GM23248 (cell line): Measurements from ENCODE around the gene C2orf68. TPM values are rescaled to one million over a fixed set of nuclear protein-coding genes. Genes with fewer than 3 reads are reported as not detected.

Source experiments
- DNase-seq: peaks from one replicate; pipeline ENCODE4 v3.0.0-alpha.2; 2015
- H2AFZ ChIP-seq: fragments of 200-600 bp; sonication (generic); 2 replicates; pipeline ENCODE4 v1.6.1; 2016; ENCODE audit warnings: antibody characterized with exemption
- H3F3A ChIP-seq: fragments of 200-600 bp; sonication (generic); 2 replicates; pipeline ENCODE4 v1.6.1; 2016; ENCODE audit warnings: mild to moderate bottlenecking, antibody characterized with exemption, mixed run types; ENCODE audit not compliant: insufficient read depth
- H3K27ac ChIP-seq: fragments of 200-600 bp; sonication (generic); 2 replicates; pipeline ENCODE4 v1.5.1; 2016; ENCODE audit warnings: mild to moderate bottlenecking
- H3K27me3 ChIP-seq: fragments of 200-600 bp; sonication (generic); replicated peaks from 2 replicates; pipeline ENCODE4 v1.6.1; 2016; ENCODE audit warnings: mild to moderate bottlenecking; ENCODE audit not compliant: insufficient read depth
- H3K36me3 ChIP-seq: fragments of 200-600 bp; sonication (generic); 2 replicates; pipeline ENCODE4 v1.6.1; 2016; ENCODE audit warnings: low read depth, mild to moderate bottlenecking
- H3K4me1 ChIP-seq: fragments of 200-600 bp; sonication (generic); 2 replicates; pipeline ENCODE4 v1.6.1; 2016; ENCODE audit warnings: mild to moderate bottlenecking; ENCODE audit not compliant: insufficient read depth
- H3K4me2 ChIP-seq: fragments of 200-600 bp; sonication (generic); one replicate; pipeline ENCODE4 v1.6.1; 2016; ENCODE audit warnings: mild to moderate bottlenecking; ENCODE audit not compliant: unreplicated experiment
- H3K4me3 ChIP-seq: fragments of 200-600 bp; sonication (generic); 2 replicates; pipeline ENCODE4 v1.5.1; 2016; ENCODE audit warnings: mild to moderate bottlenecking
- H3K79me2 ChIP-seq: fragments of 200-600 bp; sonication (generic); 2 replicates; pipeline ENCODE4 v1.6.1; 2016; ENCODE audit warnings: mild to moderate bottlenecking; ENCODE audit not compliant: insufficient read depth
- H3K9ac ChIP-seq: fragments of 200-600 bp; sonication (generic); 2 replicates; pipeline ENCODE4 v1.6.1; 2016; ENCODE audit warnings: mild to moderate bottlenecking
- H3K9me2 ChIP-seq: fragments of 200-600 bp; sonication (generic); 2 replicates; pipeline ENCODE4 v1.6.1; 2016; ENCODE audit warnings: mixed run types, mild to moderate bottlenecking, moderate library complexity; ENCODE audit not compliant: insufficient read depth
- H3K9me3 ChIP-seq: fragments of 200-600 bp; sonication (generic); one replicate; pipeline ENCODE4 v1.6.1; 2017; ENCODE audit warnings: low read depth
- H4K20me1 ChIP-seq: fragments of 200-600 bp; sonication (generic); 2 replicates; pipeline ENCODE4 v1.6.0; 2016; ENCODE audit not compliant: insufficient read depth
- EZH2 ChIP-seq: fragments of 200-600 bp; sonication (generic); IDR thresholded peaks from 2 replicates; pipeline ENCODE4 v1.6.1; 2018; ENCODE audit warnings: antibody characterized with exemption, mild to moderate bottlenecking; ENCODE audit not compliant: insufficient read depth, poor library complexity, severe bottlenecking
- EZH2phosphoT487 ChIP-seq: fragments of 200-600 bp; sonication (generic); IDR thresholded peaks from 2 replicates; pipeline ENCODE4 v1.6.1; 2018; ENCODE audit warnings: antibody characterized with exemption, moderate library complexity, mild to moderate bottlenecking, low read depth; ENCODE audit not compliant: insufficient read depth
- WGBS, 2 experiments: methylation state at CpG; one replicate each; pipeline ENCODE4 v1.1.6; 2015 to 2017; ENCODE audit warnings: low lambda C conversion rate in 2 of 2, low coverage in 1 of 2; ENCODE audit errors: missing lambda C conversion rate in 2 of 2; 5-methylcytosine and 5-hydroxymethylcytosine counted together
- in situ Hi-C: fragments of 300-500 bp; cut with MboI; formaldehyde crosslinking; loops from 2 replicates; pipeline ENCODE4 v1.15.0; 2020
- polyA plus RNA-seq: library from polyadenylated mRNA; unstranded; fragments of >200 nt; fragmentation: Nextera tagmentation; extraction: Ambion mirVana; gene quantifications from 2 replicates; pipeline ENCODE4 v1.2.1, GENCODE V29; 2016
- total RNA-seq: library from RNA; depleted of rRNA; stranded (reverse); fragments of >200 nt; shearing (Covaris generic); gene quantifications from 2 replicates; pipeline ENCODE4 v1.2.3, GENCODE V29; 2014

The C2orf68 gene
- total and polyA plus RNA-seq, 2 experiments from 2014 or later, result 9.8 to 30.4 TPM

- Histone ChIP-seq H3K4me1 (peaks cover 32% of the 10 kb centered on the region), H3K9me3 (no peaks in the 10 kb centered on the region), H3K27ac (peak within 1 kb of the TSS; percentile 64), H3F3A (peaks cover 39% of the 10 kb centered on the region), H3K4me2 (peak within 1 kb of the TSS; percentile 79), H3K9me2 (no peaks in the 10 kb centered on the region), H3K79me2 (peaks cover 45% of the 10 kb centered on the region), H2AFZ (peak within 1 kb of the TSS; percentile 77), H3K27me3 (no peaks in the 10 kb centered on the region), H3K9ac (peak within 1 kb of the TSS; percentile 83), H3K36me3 (peaks cover 4% of the 10 kb centered on the region; the same call in 1 of the 2 replicates), H4K20me1 (no peaks in the 10 kb centered on the region), H3K4me3 (peak within 1 kb of the TSS; percentile 79)
- DNase-seq, result peak; percentile 96
- 1 to 2% methylated on average over 50 to 56 of the region's 73 CpGs for WGBS, 2 experiments
- no peak for TF ChIP-seq EZH2phosphoT487
- TF ChIP-seq EZH2, result no peak
- in situ Hi-C loops, result no loop called here
Measured at GRCh38 chr2:85602476-85603234, 9.2 kb downstream of the C2orf68 start, which contains the start of gene TMEM150A. TMEM150A (minus strand) TSS chr2:85602698; CDS start chr2:85601948, 750 bp downstream.

- H3K9me3 ChIP-seq, result no peaks in the 10 kb centered on the region
- H3K27ac ChIP-seq, result peak overlapping the region; percentile 64
- no peaks in the 10 kb centered on the region for H3K27me3 ChIP-seq
- 1 to 3% methylated on average over 19 to 36 of the region's 36 CpGs for WGBS, 2 experiments
- DNase-seq, result peak; percentile 79
- peak overlapping the region; percentile 79 for H3K4me3 ChIP-seq
- no peaks in the 10 kb centered on the region for H3K9me2 ChIP-seq
- peak overlapping the region; percentile 83 for H3K9ac ChIP-seq
- peak overlapping the region; percentile 77 for H2AFZ ChIP-seq
- no peak for TF ChIP-seq EZH2phosphoT487
- TF ChIP-seq EZH2, result no peak
- H3K4me1 ChIP-seq, result peaks cover 35% of the 10 kb centered on the region
- H3K36me3 ChIP-seq, result peaks cover 8% of the 10 kb centered on the region; the same call in 1 of the 2 replicates
- peaks cover 47% of the 10 kb centered on the region for H3K79me2 ChIP-seq
- H3F3A ChIP-seq, result peaks cover 31% of the 10 kb centered on the region
- in situ Hi-C loops, result no loop called here
- H4K20me1 ChIP-seq, result no peaks in the 10 kb centered on the region
- H3K4me2 ChIP-seq, result peak overlapping the region; percentile 79
Measured at GRCh38 chr2:85601771-85602475, 9.9 kb downstream of the C2orf68 start.

GRCh38 chr2:85600951-85601770 is 10.7 kb downstream of the C2orf68 start:
- H3K4me3 ChIP-seq, result peak overlapping the region; percentile 79
- peaks cover 8% of the 10 kb centered on the region; the same call in 1 of the 2 replicates for H3K36me3 ChIP-seq
- no peak overlapping the region for H2AFZ ChIP-seq
- in situ Hi-C loops, result no loop called here
- no peak for DNase-seq
- H3K79me2 ChIP-seq, result peaks cover 47% of the 10 kb centered on the region
- no peak overlapping the region for H3K27ac ChIP-seq
- no peaks in the 10 kb centered on the region for H3K9me2 ChIP-seq
- no peak for TF ChIP-seq EZH2phosphoT487
- no peaks in the 10 kb centered on the region for H4K20me1 ChIP-seq
- H3K4me1 ChIP-seq, result peaks cover 32% of the 10 kb centered on the region
- peaks cover 24% of the 10 kb centered on the region for H3F3A ChIP-seq
- peak overlapping the region; percentile 83 for H3K9ac ChIP-seq
- H3K4me2 ChIP-seq, result peak overlapping the region; percentile 79
- WGBS, 2 experiments, result 61 to 66% methylated on average over 6 of the region's 6 CpGs
- H3K9me3 ChIP-seq, result no peaks in the 10 kb centered on the region
- H3K27me3 ChIP-seq, result no peaks in the 10 kb centered on the region

GRCh38 chr2:85600235-85600575 is 11.7 kb downstream of the C2orf68 start:
- Histone ChIP-seq H3K79me2 (peaks cover 52% of the 10 kb centered on the region), H3F3A (peaks cover 14% of the 10 kb centered on the region), H3K4me2 (no peak overlapping the region), H3K36me3 (peaks cover 8% of the 10 kb centered on the region; the same call in 1 of the 2 replicates), H3K9me3 (no peaks in the 10 kb centered on the region), H3K9me2 (no peaks in the 10 kb centered on the region), H3K27me3 (no peaks in the 10 kb centered on the region), H3K4me3 (no peak overlapping the region), H2AFZ (no peak overlapping the region), H3K4me1 (peaks cover 23% of the 10 kb centered on the region), H3K27ac (no peak overlapping the region), H4K20me1 (no peaks in the 10 kb centered on the region), H3K9ac (no peak overlapping the region)
- no peak for DNase-seq
- TF ChIP-seq EZH2 (no peak), EZH2phosphoT487 (no peak)
- WGBS, 2 experiments, result 80 to 93% methylated on average over 3 of the region's 3 CpGs
- in situ Hi-C loops, result no loop called here
